ENCODE measurements around the gene FADS6. TPM values are rescaled to one million over a fixed set of nuclear protein-coding genes. Genes with fewer than 3 reads are reported as not detected.

FADS6 gene
- total RNA-seq, 1 experiment from 2014 or later: not detected

DNA sequence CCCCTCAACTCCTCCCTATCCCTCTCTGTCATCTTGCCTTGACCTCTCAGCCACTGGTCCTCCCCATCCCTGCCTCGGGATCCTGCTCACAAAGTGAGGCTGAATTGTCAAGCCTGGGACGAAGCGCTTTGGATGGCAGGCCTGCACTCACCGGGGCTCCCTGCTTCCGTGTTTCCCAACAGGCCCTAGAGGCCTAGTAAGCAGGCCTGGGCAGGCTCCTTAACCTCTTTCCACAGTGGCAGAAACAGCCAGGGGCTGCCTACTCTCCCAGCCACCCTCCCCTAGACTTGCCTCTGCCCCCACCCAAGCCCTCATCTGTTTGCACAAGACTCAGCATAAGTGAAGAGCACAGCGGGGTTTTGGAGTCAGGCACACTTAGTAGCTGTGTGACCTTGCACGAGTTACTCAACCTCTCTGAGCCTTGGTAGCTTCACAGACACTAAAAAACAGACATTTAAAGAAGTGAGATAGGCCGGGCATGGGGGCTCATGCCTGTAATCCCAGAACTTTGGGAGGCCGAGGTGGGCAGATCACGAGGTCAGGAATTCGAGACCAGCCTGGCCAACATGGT lies 5.0 kb upstream of the FADS6 start:
- in situ Hi-C loops (cut with HindIII; ENCODE audit: low sequenced_read_pairs): no loop called here
- no peak for DNase-seq (ENCODE audit: low spot score)

DNA sequence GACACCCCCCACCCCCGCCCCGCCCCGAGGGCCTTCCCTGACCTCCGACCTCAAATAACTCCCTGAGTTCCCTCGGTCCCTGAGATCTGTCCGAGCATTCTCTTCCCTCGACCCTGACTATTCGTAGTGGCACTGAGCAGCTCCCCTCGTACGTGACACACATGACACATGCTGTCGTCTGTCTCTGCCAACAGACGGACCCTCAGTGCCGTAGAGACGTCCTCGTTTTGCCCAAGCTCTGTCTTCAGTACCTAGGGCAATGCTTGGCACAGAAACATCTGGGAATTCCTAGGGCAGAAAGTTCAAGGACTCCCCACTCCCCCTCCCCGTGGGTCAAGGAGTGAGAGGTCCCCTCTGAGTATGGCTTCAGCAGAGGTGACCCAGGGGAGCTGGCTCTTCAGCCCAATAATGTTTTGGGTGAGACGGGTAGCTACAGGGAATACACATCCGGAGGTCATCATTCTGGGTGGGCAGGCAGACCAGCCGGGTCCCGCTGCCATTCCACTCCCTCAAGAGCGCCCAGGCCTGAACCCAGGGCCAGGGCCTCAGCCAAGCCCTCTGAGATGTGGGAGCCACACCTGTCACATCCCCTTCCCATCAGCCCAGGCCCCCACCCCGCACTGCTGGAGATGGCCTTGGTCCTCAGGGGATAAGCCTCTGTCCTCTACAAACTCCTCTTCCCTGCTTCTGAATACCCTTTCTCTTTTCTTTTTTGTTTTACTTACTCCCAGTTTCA lies 671 bp upstream of the FADS6 start:
- DNase-seq (ENCODE audit: low spot score): no peak
- in situ Hi-C loops (cut with HindIII; ENCODE audit: low sequenced_read_pairs): no loop called here

DNA sequence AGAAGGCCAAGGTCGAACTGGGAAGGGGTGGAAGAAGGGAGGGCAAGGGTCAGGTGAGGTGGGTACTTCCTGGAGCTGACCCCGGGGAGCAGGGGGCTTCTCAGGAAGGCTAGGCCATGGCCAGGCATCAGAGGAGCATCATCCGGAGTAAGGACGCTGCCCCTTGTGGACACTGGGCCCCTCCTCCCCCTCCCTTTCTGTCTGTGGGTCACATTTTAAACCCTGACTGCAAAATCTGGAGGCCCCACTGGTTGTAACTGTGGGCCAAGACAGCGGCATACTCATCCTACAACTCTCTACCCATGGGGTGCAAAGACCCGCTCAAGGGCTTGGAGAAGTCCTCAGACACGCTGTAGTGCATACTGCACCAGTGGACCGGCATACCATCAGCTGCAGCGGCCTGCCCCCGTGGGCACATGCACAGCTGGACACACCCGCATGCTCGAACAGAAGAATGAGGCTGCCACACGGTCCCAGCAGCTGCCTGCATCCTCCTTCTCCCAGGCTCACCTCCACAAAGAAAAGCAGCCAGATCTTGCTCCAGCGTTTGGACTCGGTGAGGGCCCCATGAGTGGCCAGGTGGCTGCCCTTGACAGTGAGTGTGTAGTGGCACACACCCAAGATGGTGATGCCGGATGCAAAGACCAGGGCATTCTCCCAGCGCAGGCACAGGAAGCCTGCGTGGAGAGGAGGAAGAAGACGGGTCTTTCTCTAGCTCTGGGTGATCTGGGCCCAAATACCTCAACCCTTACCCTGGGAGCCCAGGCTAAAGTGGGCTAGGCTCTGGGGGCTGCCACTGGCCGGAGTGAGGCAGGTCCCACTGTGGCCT lies 1.2 kb downstream of the FADS6 start:
- in situ Hi-C loops (cut with HindIII; ENCODE audit: low sequenced_read_pairs): no loop called here
- DNase-seq (ENCODE audit: low spot score): peak; percentile 84

DNA sequence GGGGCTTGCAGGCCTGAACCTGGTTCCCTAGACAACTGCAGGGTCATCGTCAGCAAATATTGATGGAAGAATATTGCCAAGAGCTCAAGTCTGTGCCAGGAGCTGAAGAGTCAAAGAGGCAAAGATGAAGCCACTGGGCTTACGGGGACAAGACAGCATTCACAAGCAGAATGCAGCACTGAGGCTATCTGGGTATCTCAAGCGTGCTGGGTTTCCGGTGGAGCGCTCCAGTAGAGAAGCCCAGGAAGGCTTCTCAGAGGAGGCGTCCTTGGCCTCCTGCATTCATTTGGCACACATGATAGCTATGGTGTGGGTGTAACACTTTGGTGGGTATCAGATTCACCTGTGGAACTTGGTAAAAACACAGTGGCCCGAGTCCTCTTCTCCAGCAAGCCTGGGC lies 2.9 kb downstream of the FADS6 start:
- in situ Hi-C loops (cut with HindIII; ENCODE audit: low sequenced_read_pairs): no loop called here

DNA sequence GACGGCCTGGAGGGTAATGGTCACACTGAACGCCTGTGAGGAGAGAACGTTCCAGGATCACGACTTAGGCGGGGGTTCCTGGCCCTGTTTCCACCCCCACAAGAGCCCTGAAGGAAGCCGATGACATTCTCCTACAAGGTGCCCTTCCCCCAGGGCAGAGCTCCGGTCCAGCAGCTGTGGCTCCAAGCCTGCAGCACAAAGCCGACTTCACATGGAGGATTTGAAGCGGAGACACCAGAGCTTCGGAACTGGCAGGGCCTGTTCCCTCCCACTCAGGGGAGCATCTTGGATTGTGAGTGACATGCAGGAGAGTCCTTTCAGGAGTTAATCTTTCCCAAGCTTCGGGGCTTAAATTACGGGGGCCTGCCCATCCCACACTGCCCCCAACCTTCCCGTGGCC lies 5.0 kb downstream of the FADS6 start:
- in situ Hi-C loops (cut with HindIII; ENCODE audit: low sequenced_read_pairs): no loop called here
- DNase-seq (ENCODE audit: low spot score): no peak

More for the DNA sequence above, 2.9 kb downstream of the FADS6 start:
- DNase-seq (ENCODE audit: low spot score): no peak

DNA sequence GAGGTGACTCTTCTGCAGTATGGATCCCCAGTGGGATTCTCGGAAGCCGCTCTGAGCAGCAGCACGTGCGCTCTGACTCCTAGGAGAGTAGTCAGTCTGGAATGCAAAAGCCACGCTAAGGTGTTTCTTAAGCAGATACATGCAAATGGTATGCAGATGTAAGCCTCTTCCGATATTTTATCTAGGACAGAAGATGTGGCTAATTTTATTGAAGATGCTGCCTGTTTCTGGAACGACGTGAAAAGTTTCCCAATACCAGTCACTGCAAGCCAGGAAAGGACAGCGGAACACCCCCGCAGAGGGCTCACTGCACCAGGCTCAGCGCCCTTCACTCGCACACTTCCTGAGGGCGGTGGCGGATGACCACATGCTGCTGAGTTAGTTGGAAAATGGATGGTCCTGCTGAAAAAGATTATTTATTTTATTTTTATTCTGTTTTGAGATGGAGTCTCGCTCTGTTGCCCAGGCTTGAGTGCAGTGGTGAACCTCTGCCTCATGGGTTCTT lies 10.1 kb downstream of the FADS6 start:
- in situ Hi-C loops (cut with HindIII; ENCODE audit: low sequenced_read_pairs): no loop called here
- no peak for DNase-seq (ENCODE audit: low spot score)

DNA sequence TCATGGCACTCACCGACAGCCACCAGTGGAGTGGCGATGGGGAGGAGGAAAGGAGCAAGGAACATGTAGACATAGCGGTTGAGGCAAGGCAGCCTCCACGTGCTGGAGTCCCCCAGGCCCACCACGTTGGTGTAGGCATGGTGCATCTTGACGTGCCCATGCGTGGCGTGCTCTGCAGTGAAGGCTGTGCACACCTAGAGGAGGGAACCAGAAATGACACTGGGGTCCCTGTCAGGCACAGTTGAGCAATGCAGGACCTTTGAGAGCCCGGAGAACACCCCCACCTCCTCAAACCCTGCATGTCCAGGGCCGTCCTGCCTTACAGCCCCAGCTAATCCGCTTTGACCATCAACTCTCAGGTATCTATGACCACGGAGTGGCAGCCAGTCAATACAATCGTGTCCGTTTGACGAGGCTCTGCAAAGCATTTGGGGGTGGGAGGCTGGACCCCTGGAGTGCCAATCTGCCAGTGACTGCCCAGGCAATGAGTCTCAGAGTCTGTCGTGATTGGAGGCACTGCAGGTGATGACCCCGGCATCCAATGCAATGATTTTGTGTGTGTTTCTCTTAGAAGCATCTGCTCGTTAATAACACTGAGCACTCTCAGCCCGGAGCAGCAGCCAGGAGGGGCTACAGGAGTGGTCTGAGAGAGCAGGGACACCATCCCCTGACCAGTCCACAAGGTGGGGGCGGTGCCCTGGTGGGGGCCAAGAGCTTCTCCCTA lies 10.8 kb downstream of the FADS6 start:
- in situ Hi-C loops (cut with HindIII; ENCODE audit: low sequenced_read_pairs): no loop called here
- DNase-seq (ENCODE audit: low spot score): no peak

DNA sequence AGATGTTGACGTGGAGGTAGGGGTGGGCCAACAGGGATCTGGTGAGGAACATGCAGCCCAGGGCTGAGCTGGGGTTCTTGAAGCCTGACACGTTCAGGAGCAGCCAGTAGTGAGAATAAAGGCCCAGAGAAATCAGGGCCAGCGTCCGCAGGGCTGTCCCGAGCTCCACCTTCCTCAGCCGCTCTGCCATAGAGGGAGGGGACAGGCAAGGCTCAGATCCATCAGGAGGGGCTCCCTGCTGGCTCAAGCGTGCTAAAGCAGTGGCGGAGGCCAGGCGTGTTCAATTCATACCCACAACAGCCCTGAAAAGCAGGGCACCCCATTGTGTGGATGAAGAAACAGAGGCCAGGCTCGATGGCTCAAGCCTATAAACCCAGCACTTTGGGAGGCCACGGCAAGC lies 12.4 kb downstream of the FADS6 start:
- no peak for DNase-seq (ENCODE audit: low spot score)
- in situ Hi-C loops (cut with HindIII; ENCODE audit: low sequenced_read_pairs): no loop called here

DNA sequence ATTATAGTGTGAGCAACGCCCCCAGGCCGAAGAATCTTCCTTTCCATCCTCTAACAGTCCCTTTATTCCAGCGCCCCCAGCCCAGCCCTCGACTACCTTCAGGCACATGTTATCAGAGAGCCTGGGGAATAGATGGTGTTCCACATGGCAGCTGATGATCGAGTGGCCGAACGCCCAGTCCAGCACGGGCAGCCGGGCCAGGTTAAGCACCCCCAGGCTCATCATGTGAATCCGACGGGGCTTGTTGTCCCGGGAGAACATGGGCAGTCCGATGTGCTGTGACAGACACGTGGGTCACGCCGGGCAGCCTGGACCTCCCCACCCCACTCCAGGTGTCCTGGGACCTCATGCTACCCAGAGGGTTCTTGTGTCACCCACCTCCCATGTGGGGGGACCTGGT lies 14.1 kb downstream of the FADS6 start:
- DNase-seq (ENCODE audit: low spot score): no peak
- in situ Hi-C loops (cut with HindIII; ENCODE audit: low sequenced_read_pairs): no loop called here

DNA sequence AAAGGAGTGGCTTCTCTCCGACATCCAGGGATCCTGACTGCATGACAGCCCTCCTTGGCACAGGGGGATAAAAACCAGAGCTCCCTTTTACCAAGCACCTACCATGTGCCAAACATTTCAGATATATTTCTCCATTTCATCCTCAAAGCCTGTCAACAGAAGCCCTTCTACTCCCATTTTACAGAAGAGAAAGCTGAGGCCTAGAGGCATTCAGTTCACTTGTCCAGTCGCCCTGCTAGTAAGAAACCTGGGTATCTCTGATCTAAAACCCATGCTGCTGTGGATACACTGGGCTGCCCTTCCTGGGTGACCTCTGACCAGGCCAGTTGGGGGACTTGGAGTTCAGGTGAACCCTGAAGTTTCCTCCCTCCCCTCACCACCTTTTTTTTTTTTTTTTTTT lies 14.8 kb downstream of the FADS6 start:
- in situ Hi-C loops (cut with HindIII; ENCODE audit: low sequenced_read_pairs): no loop called here
- DNase-seq (ENCODE audit: low spot score): no peak

DNA sequence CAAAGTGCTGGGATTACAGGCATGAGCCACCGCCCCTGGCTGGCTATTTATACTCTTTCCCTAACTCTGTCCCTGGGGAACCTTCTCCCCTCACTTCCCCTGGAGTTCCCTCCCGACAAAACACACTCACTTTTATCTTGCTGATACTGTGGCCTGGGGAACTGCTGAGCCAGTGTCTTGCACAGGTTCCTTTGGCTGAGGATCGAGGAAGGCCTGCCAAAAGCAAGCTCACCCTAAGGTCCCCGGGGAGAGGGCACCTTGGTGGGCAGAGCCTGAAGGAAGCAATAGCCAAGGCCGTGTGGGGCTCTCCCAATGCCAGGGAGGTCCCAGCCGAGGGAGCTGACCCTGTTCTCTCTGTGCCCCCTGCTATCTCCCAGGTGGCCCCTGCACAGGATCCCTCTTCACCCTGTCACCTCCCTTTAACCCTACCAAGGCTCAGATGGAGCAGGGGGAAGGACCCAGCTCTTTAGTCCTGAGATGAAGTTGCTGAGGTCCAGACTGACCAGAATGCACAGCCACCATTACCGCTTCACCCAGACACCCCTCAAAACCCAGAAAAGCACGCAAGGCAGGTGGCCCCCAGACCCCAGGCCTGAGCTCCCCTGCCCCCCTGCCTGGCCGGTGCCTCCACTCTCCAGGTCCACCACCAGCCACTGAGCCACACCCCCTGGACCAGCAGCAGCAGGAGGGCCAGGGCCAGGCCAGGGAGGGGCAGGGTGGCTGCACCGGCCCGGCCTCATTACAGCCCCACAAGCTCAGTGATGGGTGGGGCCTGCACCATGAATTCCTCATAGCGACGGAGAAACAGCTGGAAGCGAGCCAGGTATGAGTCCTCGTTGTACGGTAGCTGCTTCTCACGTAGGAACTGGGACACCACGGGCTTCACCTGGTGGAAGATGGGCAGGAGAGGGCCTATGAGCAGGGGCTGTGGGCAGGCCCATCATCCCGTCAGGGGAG lies 15.6 kb downstream of the FADS6 start:
- in situ Hi-C loops (cut with HindIII; ENCODE audit: low sequenced_read_pairs): no loop called here
- no peak for DNase-seq (ENCODE audit: low spot score)

DNA sequence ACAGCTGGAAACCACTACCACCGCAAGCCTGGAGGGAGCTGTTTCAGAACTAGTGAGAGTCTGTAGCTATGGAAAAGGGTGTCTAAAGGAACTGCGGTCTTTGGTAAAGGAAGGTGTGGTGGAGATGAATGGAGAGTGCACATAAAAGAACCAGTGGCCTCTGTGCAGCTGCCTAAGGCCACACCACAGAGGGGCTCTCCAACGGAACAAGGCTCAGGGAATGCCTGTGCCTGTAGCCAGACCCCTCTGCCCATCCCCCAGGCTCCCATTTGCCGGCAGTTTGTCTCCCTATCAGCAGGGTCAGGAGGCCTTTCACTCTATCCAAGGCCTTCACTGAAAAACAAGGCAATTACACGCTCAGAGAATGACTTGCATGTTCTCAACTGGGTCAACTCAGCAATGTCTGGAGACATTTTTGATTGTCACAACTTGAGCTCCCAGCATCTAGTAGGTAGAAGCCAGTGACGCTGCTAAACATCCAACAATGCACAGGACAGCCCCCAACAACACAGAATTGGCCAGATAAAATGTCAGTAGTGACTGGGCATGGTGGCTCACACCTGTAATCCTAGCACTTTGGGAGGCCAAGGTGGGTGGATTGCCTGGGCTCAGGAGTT lies 17.3 kb downstream of the FADS6 start:
- in situ Hi-C loops (cut with HindIII; ENCODE audit: low sequenced_read_pairs): no loop called here
- DNase-seq (ENCODE audit: low spot score): no peak

DNA sequence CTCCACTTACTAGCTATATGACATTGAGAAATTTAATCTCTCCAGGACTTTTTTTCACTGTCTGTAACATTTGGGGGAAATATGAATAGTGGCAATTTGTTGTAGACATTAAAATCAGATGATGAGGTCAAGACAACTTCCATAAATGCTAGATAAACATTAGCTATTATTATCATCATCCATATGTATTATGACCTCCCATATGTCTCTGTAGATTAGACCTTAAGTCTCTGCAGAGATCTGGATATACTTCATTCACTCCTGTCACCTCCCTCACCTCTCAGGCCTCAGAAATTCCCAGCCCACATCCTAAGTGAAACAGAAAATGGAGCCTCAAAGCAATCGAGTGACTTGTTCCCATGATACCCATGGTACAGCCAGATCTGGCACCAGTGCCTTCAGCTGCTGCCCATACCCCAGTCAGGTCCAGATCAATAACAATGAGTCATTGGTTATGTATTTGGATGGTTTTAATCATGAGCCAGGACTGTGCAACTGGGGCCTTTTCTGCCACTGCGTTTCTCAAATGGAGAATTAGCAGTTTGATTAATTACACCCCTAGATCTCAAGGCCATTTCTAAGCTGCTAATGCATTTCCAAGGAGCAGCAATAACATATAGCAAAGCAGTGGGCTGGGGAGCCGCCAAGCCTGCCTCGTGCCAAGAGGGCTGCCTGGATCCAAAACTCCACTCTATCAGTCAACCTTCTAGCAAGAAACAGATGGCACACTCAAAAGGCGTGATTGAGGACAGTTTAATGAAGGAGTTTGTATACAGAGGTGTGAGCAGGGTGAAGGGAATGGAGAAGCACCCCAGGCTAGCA lies 18.1 kb downstream of the FADS6 start:
- no peak for DNase-seq (ENCODE audit: low spot score)

DNA sequence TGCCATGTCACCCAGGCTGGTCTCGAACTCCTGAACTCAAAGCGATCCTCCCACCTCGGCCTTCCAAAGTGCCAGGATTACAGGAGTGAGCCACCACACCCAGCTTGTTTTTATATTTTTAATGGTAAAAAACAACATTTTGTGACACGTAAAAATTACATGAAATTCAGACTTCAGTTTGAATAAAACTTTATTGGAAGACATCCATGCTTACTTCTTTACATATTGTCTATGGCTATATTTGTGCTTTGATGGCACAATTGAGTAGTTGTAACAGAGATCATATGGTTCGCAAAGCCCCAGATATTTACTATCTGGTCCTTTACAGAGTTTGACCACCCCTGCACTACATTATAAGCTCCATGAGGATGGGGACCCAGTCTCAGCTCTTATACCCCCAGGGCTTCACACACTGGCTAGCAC lies 18.8 kb downstream of the FADS6 start:
- no peak for DNase-seq (ENCODE audit: low spot score)
- in situ Hi-C loops (cut with HindIII; ENCODE audit: low sequenced_read_pairs): no loop called here

More for the DNA sequence above, 18.1 kb downstream of the FADS6 start:
- in situ Hi-C loops (cut with HindIII; ENCODE audit: low sequenced_read_pairs): no loop called here

DNA sequence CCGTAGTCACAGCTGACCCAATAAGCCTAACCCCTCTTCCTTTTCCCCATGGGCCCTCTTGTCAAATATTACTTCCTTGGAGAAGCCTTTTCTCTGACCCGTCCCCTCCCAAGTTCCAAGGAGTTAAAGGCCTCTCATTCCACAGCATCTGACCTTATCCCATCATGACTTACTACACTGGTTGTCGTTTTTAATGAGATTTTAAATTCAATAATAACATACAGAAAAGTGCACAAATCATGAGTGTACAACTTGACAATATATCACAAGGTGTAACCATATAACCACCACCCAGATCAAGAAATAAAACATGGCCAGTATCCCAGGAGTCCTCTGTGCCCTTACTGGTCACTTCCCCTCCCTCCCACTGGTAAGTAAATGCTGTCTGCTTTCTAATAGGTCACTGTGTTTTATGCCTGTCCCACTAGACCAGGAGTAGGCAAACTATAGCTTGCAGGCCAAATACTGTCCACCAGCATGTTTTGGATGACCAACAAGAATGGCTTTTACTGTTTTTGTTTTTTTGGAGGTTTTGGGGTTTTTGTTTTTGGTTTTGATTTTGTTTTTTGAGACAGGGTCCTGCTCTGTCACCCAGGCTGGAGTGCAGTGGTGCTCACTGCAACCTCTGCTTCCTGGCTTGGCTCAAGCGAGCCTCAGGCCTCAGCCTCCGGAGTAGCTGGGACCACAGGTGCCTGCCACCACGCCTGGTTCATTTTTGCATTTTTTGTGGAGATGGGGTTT lies 19.4 kb downstream of the FADS6 start:
- in situ Hi-C loops (cut with HindIII; ENCODE audit: low sequenced_read_pairs): no loop called here
- DNase-seq (ENCODE audit: low spot score): no peak

DNA sequence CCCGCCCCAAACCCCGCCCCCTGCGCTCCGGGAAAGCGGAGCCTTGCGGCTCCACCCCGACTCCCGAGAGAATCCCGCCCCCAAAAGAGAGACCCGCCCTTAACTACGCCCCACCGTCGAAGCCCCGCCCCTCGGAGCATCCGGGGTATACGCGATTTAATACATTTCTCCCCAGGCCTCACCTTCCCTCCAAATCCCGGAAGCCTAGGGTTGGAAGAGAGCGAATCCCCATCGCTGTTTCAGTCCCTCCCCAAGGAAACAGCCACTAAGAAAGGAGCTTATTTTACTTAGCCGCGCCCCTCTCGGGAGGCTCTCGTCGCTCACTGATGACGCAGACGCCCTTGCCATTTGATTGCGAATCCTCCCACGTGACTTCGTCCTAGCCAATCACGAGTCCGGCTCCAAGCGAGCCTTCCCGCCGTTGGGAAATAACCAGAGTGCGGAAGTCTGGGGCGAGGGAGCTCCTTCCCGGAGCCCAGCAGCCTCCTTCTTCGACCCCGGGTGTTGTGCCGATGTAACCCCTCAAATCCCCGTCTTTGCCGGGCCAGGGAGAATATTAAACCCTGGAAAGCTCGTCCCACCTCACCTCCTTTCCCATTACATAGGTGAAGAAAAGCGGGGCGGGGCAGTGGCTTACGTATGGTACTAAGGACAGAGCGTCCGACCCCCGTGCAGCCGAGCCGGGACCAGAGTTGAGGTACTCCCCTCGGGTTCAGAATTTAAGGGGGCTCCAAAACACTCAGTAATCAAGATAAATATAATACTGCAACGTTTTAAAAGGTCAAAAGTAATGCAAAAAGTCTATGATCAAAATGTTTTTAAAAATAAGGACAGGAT lies 20.2 kb downstream of the FADS6 start:
- in situ Hi-C loops (cut with HindIII; ENCODE audit: low sequenced_read_pairs): no loop called here
- DNase-seq (ENCODE audit: low spot score): peak; percentile 99

Measured in G401 (cell line).